ENCODE results near the gene PLEKHG4.

The PLEKHG4 gene

GRCh38 chr16:67291461-67291860, 12.1 kb downstream of the PLEKHG4 start:
- no peak for DNase-seq (ENCODE audit: low read depth in 2 of 2)

GRCh38 chr16:67294171-67294757, 14.9 kb downstream of the PLEKHG4 start:
- DNase-seq (ENCODE audit: low read depth in 2 of 2): no peak

DNA sequence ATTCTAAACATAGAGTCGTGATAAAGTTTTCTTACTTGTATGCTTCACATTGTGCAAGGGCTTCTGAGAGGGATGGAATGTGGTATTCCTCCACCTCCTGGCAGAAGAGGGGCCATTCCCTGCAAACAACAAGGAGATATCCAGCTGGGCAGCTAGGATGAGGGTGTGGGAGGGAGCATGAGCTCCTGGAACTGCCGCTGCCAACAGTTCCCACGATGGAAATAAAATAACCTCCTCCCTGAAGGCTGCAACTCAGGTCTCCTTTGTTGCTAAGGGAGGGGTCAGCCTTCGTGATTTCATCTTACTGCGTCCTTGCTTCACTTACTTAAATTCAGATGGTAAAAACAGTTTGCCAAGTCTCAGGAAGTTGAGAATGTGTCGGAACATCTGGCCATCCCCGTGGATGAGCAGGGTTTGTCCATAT, 15.6 kb downstream of the PLEKHG4 start:
- no peak for DNase-seq (ENCODE audit: low read depth in 2 of 2)

- no peak for DNase-seq (ENCODE audit: low read depth in 2 of 2)
Observed at GRCh38 chr16:67296420-67296819, 17.1 kb downstream of the PLEKHG4 start.

DNA sequence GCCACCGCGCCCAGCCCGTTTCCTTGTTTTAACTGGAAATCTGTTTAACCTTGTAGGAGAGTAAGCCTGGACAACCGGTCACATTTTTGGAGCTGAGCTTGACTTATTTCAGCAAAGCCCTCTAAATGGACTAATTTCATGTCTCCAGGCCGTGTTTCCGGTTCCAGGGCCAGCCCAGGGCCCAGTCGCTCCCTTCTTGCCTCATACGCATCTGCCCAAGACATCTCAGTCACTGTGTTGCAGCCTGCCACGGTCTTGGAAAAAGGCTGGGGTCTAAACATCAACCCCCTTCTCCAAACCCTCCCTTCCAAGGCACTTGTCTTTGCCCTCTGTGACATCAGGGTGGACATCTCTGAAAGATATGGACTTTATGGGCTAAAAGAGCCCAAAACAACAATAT, 18.9 kb downstream of the PLEKHG4 start:
- DNase-seq (ENCODE audit: low read depth in 2 of 2): no peak

DNA sequence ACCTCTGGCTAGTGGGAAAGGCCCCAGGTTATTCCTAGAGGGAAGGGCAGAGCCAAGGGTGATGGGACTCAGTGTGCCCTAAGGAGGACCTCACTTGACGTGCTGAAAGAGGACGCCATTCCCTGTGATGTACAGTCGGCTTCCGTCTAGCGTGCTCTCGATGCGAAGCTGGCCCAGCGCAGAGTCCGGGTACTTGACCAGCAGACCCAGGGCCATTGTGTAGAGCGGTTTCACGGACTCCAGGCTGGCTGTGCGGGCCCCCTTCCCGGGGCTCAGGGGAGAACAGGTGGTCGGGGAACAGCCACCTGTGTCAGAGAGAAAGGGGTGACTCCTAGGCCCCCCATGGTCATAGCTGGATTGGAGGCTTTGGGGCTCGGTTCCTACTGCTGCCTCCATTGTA, 19.9 kb downstream of the PLEKHG4 start:
- DNase-seq (ENCODE audit: low read depth in 2 of 2): no peak

- no peak for DNase-seq (ENCODE audit: low read depth in 2 of 2)
Observed at GRCh38 chr16:67301080-67301782, 21.9 kb downstream of the PLEKHG4 start.

DNA sequence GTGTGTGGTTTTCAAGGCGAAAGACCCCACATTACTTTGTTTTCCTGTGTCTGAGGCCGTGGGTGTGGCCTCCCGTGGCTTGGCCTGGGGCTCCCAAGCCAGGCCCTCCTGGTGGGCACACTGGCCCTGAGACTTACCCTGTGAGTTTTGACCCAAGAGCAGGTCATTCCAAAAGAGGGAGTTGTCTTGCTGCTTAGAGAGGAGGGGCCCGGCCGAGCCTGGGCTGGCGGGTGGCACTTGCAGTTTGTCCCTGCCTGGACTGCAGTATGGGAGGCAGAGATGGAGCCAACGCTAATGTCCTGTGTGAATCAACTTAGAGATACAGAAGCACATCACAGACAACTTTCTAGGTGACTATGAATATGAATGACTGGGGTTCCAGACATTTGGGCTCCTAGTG, 22.7 kb downstream of the PLEKHG4 start:
- no peak for DNase-seq (ENCODE audit: low read depth in 2 of 2)

GRCh38 chr16:67302970-67303369, 23.6 kb downstream of the PLEKHG4 start:
- no peak for DNase-seq (ENCODE audit: low read depth in 2 of 2)

GRCh38 chr16:67304020-67304419, 24.7 kb downstream of the PLEKHG4 start:
- no peak for DNase-seq (ENCODE audit: low read depth in 2 of 2)

GRCh38 chr16:67305216-67306071, 26.1 kb downstream of the PLEKHG4 start:
- DNase-seq (ENCODE audit: low read depth in 2 of 2): no peak

DNA sequence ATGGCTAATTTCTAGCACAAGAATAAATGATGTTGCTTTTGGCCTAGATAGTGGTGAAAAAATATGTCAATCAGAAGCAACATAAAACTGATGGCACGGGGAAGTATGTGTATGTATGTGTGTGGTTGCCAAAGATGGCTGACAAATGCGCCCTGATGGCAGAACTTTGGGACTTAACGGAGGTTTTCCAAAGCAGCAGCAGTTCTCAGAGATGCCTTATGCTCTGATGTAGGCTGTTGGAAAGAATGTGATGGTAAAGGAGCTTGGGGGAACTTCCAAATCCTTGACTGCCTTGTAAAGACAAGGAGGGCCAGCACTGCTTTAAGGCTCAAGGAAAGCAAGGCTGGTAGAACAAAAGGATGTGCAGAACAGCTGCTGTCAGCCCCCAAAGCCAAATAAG, 31.2 kb downstream of the PLEKHG4 start:
- no peak for DNase-seq (ENCODE audit: low read depth in 2 of 2)

GRCh38 chr16:67311607-67312488, 32.5 kb downstream of the PLEKHG4 start:
- DNase-seq (ENCODE audit: low read depth in 2 of 2): peak; percentile 75 to 80

DNA sequence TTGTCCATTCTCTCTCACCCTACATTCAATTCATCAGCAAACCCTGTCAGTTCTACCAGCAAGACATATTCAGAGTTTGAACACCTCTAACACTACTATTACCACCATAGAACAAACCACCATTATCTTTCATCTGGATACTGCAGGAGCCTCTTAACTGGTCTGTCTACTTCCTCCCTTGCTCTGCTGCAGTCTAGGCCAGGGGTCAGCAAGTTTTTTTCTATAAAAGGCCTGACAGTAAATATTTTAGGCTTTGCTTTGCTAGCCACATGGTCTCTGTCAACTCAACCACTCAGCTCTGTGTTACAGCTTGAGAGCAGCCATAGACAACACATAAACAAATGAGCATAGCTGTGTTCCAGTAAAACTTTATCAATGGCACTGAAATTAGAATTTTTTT, 33.4 kb downstream of the PLEKHG4 start:
- DNase-seq (ENCODE audit: low read depth in 2 of 2): no peak

DNA sequence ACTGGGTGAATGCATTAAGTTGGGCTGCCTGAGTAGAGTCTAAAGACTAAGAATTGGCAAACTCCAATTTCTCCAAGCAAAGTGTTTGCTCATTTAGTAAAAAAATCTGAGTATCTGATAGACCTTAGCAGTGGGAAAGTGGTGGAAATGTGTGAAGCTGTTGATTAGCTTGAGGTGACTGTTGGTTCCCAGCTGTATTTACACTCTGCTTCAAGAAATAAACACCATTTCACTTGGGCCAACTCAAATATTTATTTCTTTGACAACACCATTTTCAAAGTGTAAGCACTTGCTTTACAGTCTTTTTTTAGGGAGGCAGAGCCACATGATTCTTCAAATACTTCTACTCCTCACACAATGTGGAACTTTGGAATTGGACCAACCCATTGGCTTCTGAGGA, 38.5 kb downstream of the PLEKHG4 start:
- no peak for DNase-seq (ENCODE audit: low read depth in 2 of 2)

DNA sequence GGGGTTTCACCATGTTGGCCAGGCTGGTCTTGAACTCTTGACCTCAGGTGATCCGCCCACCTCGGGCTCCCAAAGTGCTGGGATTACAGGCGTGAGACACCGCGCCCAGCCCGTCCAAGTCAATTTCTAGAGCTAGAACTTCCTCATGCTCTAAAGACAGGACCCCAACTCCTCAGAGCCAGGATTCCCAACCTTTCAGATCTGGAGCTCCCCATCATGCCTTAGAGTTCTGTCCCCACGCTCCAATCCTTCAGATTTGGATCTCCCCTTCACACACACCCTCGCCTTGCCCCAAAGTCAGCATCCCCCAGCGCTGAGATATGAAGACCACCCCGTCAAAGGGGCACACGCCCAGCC, 46.8 kb downstream of the PLEKHG4 start:
- no peak for DNase-seq (ENCODE audit: low read depth in 2 of 2)

- DNase-seq (ENCODE audit: low read depth in 2 of 2): peak; percentile 13 to 61
Observed at GRCh38 chr16:67326472-67327309, 47.4 kb downstream of the PLEKHG4 start, which contains the start of the genes KCTD19 and LRRC36. Gene KCTD19 (minus strand): TSS chr16:67326741. CDS start chr16:67326707, 34 bp downstream. Gene LRRC36 (plus strand): TSS chr16:67326815. CDS start chr16:67326863, 48 bp downstream.

- no peak for DNase-seq (ENCODE audit: low read depth in 2 of 2)
Observed at GRCh38 chr16:67327743-67328142, 48.4 kb downstream of the PLEKHG4 start.

DNA sequence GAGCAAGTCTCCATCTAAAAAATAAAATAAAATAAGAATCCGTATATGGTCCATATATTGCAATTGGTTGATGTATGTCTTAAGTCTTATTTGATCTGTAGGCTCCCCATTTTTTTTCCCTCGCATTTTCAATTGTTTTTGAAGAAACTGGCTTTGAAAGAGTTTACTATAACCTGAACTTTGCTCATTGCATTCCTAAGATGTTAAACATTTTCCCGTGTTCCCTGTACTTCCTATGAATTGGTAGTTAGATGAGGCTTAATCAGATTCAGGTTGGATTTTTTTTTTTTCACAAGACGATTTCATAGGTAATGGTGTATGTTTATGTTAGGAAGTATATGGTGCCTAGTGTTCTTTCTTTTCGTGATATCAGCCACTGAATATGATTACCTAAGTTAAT, 50.6 kb downstream of the PLEKHG4 start:
- DNase-seq (ENCODE audit: low read depth in 2 of 2): no peak

DNA sequence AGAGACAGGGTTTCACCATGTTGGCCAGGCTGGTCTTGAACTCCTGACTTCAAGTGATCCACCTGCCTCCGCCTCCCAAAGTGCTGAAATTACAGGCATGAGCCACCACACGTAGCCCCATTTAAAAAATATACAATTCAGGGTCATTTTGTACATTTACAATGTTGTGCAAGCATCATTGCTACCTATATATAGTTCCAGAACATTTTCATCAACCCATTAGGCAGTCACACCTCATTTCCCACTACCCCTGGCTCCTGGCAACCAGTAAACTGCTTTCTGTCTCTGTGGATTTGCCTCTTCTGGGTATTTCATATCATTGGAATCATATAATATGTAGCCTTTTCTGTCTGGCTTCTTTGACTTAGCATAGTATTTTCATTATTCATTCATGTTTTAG, 54.0 kb downstream of the PLEKHG4 start:
- DNase-seq (ENCODE audit: low read depth in 2 of 2): no peak

DNA sequence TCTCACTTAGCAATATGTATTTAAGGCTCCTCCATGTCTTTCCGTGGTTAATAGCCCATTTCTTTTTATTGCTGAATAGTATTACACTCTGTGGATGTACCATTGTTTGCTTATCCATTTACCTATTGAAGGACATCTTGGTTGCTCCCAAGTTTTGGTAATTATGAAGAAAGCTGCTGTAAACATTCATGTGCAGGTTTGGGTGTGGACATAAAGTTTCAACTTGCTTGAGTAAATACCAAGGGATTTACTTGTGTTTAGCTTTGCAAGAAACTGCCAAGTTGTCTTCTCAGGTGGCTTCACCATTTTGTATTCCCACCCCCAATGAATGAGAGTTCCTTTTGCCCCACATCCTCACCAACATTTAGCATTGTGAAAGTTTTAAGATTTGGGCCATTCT, 56.8 kb downstream of the PLEKHG4 start:
- no peak for DNase-seq (ENCODE audit: low read depth in 2 of 2)
